GM12873 (cell line): Measurements from ENCODE around the gene ORAI2.
A peak's percentile ranks its signal among the peaks of the same experiment; 100 is the strongest.

ENCODE experiments used
- TF ChIP-seq, protein P1 (sequence below): IDR thresholded peaks from 2 replicates; pipeline ENCODE4 v1.5.1; 2012; ENCODE audit warnings: low read depth, mild to moderate bottlenecking, moderate library complexity, low read length, control low read depth; ENCODE audit not compliant: insufficient read depth; ENCODE audit errors: missing control alignments

The ORAI2 gene

GRCh38 chr7:102417105-102417504, 16.3 kb upstream of the ORAI2 start:
- TF ChIP-seq, protein P1, sequence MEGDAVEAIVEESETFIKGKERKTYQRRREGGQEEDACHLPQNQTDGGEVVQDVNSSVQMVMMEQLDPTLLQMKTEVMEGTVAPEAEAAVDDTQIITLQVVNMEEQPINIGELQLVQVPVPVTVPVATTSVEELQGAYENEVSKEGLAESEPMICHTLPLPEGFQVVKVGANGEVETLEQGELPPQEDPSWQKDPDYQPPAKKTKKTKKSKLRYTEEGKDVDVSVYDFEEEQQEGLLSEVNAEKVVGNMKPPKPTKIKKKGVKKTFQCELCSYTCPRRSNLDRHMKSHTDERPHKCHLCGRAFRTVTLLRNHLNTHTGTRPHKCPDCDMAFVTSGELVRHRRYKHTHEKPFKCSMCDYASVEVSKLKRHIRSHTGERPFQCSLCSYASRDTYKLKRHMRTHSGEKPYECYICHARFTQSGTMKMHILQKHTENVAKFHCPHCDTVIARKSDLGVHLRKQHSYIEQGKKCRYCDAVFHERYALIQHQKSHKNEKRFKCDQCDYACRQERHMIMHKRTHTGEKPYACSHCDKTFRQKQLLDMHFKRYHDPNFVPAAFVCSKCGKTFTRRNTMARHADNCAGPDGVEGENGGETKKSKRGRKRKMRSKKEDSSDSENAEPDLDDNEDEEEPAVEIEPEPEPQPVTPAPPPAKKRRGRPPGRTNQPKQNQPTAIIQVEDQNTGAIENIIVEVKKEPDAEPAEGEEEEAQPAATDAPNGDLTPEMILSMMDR: no peak

- TF ChIP-seq, protein P1: no peak
These were observed 14.8 kb upstream of the ORAI2 start for GRCh38 chr7:102418592-102418991.

DNA sequence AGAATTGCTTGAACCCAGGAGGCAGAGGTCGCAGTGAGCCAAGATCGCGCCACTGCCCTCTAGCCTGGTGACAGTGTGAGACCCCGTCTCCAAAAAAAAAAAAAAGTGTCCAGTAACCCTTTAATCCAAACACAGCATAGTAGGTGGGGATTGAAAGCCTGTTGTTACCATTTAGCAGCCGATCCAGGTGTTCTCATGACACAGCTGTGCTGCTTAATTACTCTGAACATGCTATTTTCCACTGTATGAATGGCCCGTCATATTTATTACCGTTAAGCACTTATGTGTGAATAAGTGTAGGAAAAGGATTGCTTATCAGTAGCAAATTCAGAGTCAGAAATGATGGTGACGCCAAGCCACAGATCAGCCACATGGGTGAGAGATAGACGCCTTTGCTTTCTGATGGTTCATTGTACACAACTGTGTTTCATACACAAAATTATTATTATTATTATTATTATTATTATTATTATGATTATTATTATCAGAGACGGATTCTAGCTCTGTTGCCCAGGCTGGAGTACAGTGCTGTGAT, 11.6 kb upstream of the ORAI2 start:
- TF ChIP-seq, protein P1: no peak

GRCh38 chr7:102424129-102424551, 9.2 kb upstream of the ORAI2 start:
- TF ChIP-seq, protein P1: no peak

- TF ChIP-seq, protein P1: no peak
These were observed 8.6 kb upstream of the ORAI2 start for GRCh38 chr7:102424787-102425218.

DNA sequence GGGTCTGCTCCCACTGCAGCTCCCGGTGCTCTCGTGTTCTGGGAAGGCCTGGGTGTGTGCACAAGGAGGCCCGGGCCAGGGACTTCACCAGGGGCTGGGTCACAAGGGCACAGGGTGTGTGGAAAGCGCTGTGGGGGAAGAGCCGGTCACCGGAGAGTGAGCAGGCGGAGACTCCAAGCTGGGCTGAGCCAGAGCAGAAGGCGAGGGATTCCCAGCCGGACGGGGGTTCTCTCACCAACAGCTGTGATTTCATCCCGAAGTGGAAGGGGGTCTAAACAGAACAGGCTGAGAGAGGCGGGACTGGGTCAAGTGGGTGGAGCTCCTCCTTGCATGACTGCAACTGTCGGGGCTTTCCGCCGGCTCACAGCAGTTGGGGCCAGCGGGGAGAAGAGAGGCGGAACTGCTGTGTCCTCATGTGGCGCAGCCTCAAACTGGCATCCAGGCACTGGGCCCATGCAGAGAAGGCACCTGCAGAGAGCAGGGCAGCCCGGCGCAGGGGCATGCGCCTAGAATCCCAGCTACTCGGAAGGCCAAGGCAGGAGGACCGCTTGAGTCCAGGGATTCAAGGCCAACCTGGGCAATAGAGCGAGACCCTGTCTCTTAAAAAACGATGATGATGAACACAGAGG, 7.6 kb upstream of the ORAI2 start:
- TF ChIP-seq, protein P1: peak; percentile 12

- TF ChIP-seq, protein P1: no peak
These were observed 6.9 kb upstream of the ORAI2 start for GRCh38 chr7:102426268-102427018.
